ENCODE results near the gene PITPNM3.

The PITPNM3 gene

DNA sequence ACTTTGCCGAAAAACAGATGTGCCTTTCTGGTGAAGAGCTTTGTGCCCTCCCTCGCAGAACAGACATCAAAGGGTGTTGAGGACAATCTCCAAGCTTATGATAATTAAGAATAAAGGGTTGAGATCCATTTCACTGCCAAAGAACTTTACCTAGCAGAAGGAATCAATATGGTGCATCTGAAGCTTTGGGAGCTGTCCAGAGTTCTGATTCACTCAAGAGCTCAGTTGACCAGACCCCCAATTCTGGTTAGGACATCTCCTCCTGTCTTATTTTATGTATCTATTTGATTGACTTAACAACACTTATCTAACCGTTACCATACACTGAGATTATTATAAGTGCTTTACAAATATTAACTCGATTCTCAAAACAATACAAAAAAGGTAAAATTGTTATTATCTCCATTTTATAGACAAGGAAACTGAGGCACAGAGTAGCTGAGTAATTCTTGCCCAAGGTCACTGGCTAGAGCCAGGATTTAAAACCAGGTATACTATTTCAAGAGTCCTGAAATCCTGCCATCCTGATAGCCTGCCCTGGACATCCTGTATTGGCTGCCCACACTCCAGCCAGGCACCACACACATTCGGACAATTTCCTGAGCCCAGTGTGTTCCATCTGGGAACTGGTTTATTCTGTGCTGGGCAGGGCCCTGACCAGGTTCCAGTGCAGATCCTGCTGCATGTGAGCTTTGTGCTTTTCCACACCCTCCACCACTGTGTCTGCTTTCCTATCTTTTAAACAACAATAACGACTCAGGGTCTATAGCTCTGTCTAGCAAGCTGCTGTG is 29.8 kb downstream of the PITPNM3 start:
- no peak for DNase-seq (ENCODE audit: low spot score)

DNA sequence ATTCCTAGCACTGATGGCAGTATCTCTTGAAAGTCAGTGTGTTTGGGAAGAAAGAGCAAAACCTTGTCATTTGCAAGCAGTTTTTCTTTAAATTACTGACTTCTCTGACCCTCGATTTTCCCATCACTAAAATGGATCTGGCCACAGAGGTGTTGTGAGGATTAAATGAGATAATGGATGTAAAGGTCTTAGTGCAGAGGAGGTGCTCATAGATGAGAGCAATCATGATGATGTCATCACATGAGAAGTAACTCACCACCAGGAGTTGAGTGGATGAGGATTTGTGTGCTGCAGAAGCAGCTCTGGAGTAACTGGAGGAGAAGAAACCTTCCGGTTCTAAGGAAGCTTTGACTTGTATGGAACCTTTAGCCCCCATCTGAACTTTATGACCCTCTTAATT is 30.6 kb downstream of the PITPNM3 start:
- no peak for DNase-seq (ENCODE audit: low spot score)

DNA sequence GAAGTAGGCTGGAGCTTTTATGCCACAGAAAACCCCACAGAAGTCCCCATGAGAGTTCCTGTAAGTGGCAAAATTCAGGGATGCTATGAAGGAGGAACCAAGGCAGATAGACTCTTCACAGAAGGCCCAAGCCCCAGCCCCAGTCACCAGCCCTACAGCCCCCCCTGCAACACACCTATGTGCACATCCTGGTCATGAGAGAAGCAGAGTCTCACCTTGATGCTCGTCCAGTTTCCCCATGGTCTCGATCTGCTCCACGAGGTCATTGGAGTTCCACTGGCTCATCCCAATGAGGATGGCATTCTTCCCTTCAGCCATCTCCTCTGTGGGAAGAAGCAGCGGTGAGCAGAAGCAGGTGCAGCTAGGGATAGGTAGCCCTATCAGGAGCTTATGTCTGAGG is 31.2 kb downstream of the PITPNM3 start:
- DNase-seq (ENCODE audit: low spot score) = no peak

DNA sequence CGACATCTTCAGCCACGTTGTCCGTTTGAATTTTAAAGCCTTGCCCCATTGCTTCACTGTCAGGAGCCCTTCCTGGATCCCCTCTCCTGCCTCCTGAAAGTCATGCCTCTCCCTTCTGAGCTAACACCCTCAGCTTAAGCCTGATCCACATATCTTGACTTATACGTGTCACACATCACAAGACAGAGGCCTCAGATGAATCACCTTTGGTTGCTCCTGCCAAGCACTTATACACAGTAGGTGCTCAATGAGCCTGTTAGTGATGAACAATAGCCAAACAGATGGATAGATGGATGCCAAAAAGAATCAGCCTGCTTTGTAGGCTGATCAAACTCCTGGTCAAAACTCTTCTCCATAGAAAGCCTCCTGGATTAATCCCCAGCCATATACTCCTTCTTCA is 31.8 kb downstream of the PITPNM3 start:
- DNase-seq (ENCODE audit: low spot score) = no peak

DNA sequence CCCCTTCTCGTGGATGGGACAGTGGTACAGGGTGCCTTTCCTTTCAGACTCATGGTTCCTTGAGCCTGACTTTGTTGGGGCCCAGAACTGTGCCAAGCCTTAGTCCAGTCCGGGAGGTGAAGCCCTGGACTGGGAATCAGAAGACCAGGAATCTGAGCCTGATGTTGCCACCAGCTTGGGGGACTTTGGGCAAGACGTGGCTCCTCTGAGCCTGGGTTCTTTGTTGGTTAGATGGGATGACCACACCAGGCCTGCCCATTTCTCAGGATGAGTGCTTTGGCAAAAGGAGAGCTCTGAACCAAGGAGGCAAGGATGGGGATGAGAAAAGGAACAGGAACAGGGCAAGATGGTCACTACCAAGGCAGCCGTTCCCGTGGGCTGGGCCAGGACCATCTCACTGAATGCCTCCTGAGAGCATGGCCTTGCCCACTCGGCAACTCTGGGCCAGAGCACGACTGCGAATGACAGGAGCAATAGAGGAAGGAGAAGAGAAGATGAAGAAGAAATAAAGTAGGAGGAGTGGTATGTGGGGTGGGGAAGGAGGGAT is 32.5 kb downstream of the PITPNM3 start:
- DNase-seq (ENCODE audit: low spot score) = no peak

DNA sequence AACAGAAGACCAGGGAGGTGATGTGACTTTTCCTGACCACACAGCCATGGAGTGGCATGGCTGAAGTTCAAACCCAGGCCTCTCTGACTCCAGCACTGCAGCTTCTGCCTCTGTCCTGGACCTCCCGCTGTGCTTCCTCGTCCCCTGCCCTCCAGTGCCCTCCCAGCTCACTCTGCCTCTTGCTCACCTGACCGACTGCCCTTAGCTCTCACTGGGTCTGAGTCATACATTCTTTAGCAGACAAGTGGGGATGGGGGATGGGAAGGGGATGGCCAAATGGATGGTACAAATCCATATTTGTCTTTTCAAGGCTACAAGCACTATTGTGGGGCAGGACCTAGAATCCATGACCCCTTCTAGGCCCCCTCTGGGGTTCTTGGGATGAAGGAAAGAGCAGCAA is 33.0 kb downstream of the PITPNM3 start:
- DNase-seq (ENCODE audit: low spot score) = no peak

DNA sequence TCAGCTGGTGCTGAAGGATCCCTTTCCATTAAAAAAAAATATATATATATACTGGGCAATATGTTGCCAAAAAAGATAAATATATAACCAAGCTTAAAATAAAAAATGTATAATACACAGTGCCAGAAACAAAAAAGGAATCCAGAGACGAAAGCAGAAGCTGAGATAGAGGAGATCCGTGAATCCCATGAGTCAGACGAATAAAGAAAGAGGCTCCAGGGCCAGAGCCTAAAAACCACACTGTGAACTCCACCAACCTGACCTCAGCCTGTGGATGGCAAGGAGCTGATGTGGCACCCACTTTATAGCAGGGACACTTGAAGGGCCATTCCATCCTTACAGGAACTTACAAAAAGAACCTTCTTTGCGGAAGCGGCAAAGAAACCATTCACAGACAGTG is 34.8 kb downstream of the PITPNM3 start:
- no peak for DNase-seq (ENCODE audit: low spot score)

DNA sequence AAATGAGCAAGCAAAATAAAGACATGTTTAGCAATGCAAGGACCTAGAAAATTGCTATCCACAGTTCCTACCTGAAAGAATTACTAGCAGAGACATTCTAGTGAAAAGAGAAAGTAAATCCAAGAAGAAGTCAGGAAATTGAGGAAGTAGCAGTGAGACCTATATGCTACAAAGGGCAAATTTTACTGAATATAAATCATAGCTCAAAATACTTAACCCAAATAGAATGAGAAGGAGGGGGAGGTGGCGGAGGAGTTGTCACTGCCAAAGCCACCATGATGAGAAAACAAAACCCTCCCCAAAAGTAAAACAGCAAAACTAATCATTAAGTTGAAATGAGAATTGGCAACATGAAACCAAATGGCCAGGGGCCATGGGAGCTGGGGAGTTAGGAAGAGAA is 39.3 kb downstream of the PITPNM3 start:
- no peak for DNase-seq (ENCODE audit: low spot score)

DNA sequence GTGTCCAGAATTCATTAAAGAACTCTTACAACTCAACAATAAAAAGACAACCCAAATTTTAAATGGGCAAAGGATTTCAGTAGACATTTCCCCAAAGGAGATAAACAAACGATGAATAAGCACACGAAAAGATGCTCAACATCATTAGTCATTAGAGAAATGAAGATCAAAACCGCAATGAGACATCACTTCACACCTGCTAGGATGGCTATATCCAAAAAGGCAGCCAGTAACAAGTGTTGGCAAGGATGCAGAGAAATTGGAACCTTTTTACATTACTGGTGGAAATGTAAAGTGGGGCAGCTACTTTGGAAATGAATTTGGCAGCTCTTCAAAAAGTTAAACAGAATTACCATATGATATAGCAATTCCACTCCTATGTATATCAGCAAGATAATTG is 42.0 kb downstream of the PITPNM3 start:
- no peak for DNase-seq (ENCODE audit: low spot score)

DNA sequence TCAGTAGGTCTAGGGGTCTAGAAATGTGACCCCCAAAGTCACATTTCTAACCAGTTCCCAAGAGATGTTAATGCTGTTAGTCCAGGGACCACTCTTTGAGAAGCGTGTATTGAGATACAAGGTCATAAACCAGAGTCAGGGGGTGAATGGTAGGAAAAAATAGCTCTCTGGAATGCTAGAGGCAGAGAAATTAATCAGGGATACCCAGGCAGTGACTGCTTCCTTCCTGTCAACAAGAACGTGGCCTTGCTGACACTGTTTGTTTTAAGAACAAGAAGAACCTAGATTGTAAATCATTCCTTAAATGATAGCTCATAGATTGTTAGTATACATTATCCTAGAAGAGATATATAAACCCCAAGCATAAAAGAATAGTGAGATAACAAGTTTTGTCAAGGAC is 43.8 kb downstream of the PITPNM3 start:
- no peak for DNase-seq (ENCODE audit: low spot score)

DNA sequence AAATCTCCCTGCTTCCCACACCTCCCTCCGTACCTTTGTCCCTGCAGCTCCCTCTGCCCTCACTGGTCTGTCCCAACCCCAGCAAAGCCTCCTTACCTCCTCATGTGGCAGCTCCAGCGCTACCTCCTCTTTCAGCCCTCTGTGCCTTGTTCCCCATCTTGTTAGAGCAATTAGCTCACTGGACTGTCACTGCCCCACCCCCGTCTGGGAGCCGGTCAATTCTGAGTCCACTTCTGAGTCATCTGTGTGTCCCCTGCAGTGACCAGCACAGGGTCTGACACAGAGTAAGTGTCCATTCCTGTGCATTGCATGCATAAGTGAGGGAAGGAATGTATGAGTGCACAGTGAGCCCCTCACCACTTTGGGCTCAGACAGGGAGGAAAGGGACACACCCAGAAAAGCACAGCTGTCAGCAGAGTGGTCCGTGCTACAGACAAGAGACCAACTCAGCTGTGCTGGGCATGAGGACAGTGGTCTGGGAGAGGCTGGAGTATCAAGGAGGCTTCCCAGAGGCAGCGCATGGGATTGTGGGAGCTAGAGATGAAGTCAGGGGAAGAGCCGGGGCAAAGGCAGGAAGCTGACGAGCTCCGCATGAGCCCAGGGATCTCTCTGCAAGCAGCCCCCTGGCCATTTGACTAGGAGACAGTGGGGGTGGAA is 45.9 kb downstream of the PITPNM3 start:
- no peak for DNase-seq (ENCODE audit: low spot score)

DNA sequence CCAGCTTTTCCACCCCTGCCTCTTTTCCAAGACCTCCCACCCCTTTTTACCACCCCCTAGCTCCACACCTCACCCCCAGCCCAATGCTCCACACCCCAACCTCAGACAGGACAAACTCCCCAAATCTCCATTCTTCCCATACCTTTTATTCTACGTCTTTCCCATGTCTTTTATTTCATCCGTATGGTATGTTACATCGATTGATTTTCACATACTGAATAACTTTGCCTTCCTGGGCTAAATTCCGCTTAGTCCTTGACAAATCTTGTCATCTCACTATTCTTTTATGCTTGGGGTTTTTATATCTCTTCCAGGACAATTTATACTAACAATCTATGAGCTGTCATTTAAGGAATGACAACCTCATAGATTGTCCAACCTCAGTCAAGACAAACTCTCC is 46.4 kb downstream of the PITPNM3 start:
- DNase-seq (ENCODE audit: low spot score) = no peak

DNA sequence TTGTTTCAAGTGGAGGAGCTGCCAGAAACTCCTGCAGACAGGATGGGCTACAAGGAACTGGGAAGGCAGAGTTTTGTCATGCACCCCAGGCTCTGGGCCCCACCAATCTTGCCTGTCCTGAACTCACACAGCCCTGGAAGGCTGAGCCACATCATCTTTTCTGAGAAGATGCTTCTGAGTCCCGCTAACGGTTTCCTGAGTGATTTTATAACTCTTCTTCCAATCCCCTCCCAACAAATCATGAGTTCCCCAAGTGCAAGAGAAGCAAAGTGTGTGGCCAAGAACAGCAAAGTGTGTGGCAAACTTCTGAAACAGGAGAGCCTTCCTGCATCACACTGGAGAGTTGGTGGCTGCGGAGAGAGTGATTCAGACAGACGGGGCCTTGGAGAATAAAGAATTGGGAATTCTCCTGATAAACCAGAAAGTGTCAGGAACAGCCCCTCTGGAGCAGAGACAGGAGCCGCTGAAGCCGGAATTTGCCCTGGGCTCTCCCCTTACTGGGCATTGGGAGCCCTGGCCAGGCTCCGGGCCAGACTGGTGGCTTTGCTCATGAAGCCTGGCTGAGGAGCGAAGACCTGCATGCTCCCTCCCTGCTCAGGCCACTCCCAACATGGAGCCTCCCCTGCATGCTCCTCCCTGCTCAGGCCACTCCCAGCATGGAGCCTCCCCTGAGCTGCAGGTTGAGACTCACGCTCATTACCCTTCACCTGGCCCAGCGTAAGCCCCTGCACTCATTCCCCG is 47.2 kb downstream of the PITPNM3 start:
- no peak for DNase-seq (ENCODE audit: low spot score)

DNA sequence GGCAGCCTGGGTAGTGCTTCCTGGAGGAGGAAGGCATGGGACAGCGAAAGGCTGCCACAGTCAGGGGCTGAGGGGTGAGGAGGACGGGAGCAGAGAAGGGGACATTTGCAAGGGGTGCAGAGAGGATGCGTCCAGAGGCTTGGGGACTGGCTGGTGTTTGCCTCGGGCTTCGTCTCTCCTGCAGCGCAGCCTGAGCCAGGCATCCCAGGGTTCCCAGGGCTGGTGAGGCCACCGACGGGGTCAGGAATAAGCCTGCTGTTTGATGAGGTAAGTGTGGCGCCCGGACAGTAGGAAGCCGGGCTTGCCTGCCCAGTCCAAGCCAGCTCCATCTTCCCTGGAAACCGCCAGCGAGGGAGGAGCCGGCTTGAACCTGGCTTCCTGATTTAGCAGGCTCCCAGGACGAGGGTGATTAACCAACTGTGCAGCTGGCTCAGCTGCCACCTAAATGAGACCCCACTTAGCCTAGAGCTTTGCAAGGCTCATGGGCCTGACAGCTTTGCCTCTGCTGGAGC is 47.8 kb downstream of the PITPNM3 start:
- no peak for DNase-seq (ENCODE audit: low spot score)

DNA sequence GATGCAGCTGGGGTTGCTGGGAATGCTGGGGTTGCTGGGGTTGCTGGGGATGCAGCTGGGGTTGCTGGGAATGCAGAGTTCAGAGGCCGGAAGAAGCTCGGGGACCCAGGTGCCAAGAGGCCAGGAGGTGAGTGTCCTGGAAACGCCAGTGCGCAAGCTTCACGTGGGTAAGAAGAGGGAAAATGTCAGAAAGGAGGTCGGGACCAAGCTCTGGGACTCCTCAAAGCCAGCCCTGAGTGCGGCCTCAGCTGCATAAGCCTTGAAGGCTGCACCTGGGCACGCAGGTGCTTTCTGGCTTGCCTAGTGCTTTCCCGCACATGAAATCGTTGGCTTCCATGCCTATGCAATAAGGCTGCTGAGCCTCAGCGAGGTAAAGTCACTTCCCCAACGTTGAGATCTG is 48.3 kb downstream of the PITPNM3 start:
- DNase-seq (ENCODE audit: low spot score) = no peak

DNA sequence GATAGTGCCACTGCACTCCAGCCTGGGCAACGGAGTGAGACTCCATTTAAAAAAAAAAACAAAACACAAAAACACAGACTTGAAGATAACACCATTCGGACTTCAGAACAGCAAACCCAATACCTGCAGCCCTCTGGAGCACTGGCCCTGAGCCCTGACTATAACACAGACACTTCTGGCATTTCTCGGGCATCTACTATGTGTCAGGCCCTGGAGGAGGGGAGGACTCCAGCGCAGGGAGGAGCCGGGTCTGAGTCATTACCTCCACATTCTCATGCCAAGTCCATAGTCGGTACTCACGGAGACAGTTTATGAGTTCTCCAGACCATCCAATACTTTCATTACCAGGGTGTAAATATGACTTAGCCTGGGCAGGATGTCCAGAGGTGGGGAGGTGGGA is 48.8 kb downstream of the PITPNM3 start:
- DNase-seq (ENCODE audit: low spot score) = no peak

DNA sequence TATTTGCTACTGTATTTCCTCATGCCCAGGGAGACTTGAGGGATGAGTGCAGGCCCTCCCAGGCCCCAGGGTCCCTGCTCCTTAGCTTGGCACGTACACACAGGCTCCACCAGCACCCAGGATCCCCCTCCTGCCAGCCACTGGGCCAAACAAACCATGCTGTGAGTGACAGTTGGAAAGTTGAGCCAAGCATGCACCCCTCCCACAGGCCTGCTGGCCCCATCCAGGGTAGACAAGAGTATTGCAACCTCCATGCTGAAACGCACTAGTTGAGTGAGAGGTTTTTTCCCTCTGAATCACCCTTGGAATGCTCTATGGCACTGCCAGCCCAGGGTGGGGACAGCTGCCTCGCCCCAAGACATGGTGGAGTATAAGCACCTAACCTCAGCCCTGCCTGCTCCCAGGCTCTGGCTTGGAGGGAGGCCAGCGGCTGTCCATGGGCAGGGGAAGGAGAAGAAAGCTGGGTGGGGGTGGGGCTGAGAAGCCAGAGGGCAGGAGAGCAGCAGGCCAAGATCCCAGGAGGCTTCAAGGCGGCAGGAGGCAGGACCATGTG is 49.6 kb downstream of the PITPNM3 start:
- no peak for DNase-seq (ENCODE audit: low spot score)

DNA sequence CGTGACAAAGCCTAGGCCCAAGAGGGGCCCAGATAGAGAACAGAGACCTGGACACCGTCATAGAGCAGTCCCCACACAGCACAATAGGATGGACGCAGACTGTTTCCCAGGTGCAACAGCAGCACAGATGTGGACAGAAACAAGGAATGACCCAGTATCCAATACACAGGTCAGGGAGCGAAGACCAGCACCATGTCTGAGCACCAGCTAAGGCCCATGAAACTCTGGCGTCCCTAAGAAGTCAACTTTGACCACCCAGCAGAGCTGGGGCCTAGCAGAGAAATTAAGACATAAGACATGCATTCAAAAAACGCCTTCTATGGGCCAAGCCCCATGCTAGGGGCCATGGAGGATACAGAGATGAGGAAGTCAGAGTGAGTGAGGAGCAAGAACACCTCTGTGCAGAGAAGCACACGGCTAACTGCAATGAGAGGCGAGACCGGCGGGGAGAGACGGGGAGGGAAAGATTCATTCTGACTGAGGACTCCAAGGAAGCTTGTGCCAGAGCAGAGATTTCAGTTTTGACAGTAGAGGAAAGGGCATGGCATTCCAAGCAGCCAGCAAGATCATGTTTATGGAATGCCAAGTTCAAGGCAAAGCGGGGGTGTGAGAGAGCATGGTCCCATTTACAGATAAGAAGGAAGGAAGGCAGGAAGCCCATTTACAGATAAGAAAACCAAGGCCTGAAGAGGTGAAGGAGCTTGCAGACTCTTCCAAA is 50.8 kb downstream of the PITPNM3 start:
- no peak for DNase-seq (ENCODE audit: low spot score)

DNA sequence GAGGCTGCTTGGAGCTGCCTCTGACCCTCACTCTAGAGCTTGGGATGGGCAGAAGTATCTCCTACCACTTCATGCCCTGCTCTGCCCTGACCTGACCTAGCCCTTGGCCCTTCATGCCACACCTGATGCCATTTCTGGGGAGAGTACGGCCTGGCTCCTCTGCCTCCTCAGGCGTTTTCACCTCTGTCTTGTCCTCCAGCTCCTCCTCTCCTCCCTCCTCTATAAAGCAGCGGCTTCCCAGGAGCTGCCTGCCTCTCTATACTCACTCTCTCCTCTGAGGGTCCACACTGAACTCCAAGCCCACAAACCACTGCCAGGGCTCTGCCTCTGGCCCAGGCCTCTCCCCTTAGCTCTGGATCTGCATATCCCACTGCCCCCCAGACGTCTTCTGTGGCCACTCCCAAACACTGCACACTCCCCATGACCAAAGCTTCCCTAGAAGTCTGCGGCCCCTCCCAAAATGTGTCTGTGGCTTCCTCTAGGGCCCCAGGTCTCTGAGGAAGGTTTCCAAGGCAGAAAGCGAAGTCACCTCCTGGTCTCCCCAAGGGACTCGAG is 52.6 kb downstream of the PITPNM3 start:
- DNase-seq (ENCODE audit: low spot score) = no peak

DNA sequence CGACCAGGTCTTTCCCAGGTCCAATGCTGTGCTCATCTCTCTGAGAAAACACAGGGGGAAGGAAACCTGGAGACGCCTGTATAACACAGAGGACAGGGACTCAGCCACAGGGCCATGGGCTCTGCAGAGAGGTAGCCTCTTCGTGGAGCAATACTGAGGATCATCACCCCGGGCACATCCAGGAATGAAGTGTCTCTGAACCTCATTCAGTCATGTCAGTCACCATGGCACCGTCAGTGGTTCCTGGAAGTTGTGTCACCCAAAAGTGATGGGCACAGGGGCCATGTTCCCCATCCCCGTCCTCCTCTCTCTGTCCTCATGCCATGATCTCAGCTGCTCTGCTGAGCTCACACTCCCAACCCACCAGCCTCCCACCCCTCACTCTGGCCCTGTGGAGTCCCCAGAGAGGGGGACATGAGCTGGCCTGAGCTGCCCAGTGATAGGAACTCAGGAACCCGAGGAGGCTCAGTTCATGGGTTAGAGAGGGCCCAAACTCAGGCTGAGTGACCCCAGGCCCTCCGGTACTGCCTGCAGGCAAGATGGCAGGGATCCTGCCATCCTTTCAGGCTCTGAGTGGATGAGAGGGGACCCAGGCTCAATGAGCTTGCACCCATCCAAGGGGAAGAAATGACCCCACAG is 53.4 kb downstream of the PITPNM3 start:
- DNase-seq (ENCODE audit: low spot score) = no peak

DNA sequence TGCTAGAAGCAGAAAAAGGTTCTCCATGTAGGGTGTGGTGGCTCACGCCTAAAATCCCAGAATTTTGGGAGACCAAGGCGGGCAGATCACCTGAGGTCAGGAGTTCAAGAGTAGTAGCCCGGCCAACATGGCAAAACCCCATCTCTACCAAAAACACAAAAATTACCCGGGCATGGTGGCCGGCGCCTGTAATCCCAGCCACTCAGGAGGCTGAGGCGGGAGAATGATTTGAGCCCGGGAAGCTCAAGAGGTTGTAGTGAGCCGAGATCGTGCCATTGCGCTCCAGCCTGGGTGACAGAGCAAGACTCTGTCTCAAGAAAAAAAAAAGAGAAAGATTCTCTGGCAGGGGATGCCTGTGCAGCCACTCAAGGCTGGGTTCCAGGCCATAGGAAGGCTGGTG is 54.2 kb downstream of the PITPNM3 start:
- DNase-seq (ENCODE audit: low spot score) = no peak
